ENCODE data around the gene TPK1. TPM values are rescaled to one million over a fixed set of nuclear protein-coding genes. Genes with fewer than 3 reads are reported as not detected.

TPK1 gene
- total and polyA plus RNA-seq, 2 of the 4 experiments (the other 2 are of a cell fraction) = 0.38 to 1.8 TPM

DNA sequence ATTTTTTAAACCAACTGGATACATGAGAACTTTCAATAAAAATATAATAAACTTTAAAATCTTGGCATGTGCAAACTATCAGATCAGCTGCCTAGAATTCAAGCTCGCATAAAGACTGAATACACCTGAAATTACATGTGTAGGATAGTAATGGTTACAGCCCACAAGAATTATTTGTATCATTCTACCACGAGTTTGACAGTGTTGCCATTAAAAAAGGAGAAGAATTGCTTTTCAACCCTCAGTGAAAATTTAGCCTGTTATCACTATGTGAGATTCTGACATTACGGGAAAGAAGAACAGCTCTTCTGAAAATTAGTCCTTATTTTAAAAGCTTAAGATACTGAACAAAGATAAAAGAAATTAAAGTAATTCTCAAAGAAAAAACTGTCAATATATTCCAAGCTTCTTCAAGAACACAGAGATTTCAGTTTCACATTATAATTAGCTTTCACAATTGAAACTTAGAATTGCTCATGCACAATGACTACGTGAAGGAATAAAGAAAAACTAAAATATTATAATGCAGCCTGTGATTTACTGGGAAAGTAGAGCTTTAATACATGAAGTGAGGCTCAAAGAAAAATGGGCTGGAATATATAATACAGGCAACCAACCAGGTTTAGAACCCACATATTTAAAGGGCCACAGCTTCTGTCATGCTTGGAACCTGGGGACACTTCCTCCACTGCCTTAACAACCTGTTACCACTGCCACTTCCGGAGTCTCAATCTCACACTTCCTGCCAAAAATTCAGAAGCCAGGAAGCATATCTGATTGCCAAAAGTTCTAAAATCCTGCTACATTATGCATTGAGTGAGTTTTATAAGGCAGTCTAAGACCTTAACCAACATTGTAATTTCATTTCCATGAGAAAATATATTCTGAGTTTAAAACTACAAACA is 23.2 kb downstream of the TPK1 start:
- Histone ChIP-seq H2BK20ac (ENCODE audit: low read depth, low read length) (no peak overlapping the region), H3K9ac (ENCODE audit: low read depth, low read length) (no peak overlapping the region), H3K9me3 (ENCODE audit: control insufficient read depth, insufficient read depth, low read length) (peaks cover 2% of the 10 kb centered on the region; the same call in 1 of the 2 replicates), H3K18ac (ENCODE audit: low read depth, low read length) (no peak overlapping the region), H2AFZ (replicated peaks; ENCODE audit: low read length, poor library complexity) (no peak overlapping the region), H3K36me3 (ENCODE audit: control insufficient read depth, insufficient read depth, low read length) (no peaks in the 10 kb centered on the region), H3K4me1 (ENCODE audit: control insufficient read depth, insufficient read depth, low read length) (no peaks in the 10 kb centered on the region), H3K14ac (replicated peaks; ENCODE audit: low read depth, low read length) (no peak overlapping the region), H3K56ac (ENCODE audit: extremely low read depth, insufficient read depth, low read length) (no peak overlapping the region), H4K91ac (ENCODE audit: insufficient read depth, low read depth, low read length) (no peak overlapping the region), H3K27me3 (ENCODE audit: control insufficient read depth, insufficient read depth, low read length) (no peaks in the 10 kb centered on the region), H4K5ac (ENCODE audit: low read depth, low read length) (no peak overlapping the region), H3K4me2 (ENCODE audit: low read depth, low read length) (no peak overlapping the region), H2BK15ac (ENCODE audit: low read depth, low read length) (no peak overlapping the region), H3K9me1 (ENCODE audit: insufficient read depth, low read length) (no peaks in the 10 kb centered on the region), H2AK9ac (replicated peaks; ENCODE audit: low read depth, low read length, poor library complexity) (no peak overlapping the region), H2BK5ac (ENCODE audit: low read depth, low read length, poor library complexity, severe bottlenecking) (no peak overlapping the region), H2AK5ac (ENCODE audit: low read depth, low read length) (no peak overlapping the region), H3K4ac (ENCODE audit: low read depth, low read length) (no peak overlapping the region), H4K8ac (ENCODE audit: low read depth in 2 of 2, low read length in 2 of 2) (no peak overlapping the region), H3K79me1 (ENCODE audit: low read depth in 1 of 2, low read length in 2 of 2) (no peaks in the 10 kb centered on the region), H2BK120ac (ENCODE audit: low read depth, low read length) (no peak overlapping the region), H3K4me3 (ENCODE audit: insufficient read depth, low read depth, low read length) (no peak overlapping the region), H3K23ac (ENCODE audit: low read depth, low read length) (no peak overlapping the region), H3K27ac (ENCODE audit: insufficient read depth, low read length) (no peak overlapping the region), H4K20me1 (ENCODE audit: insufficient read depth, low read length) (no peaks in the 10 kb centered on the region)
- dilution Hi-C loops (cut with HindIII; ENCODE audit: low sequenced_read_pairs, unreplicated experiment) = no loop called here
- DNase-seq (no peak), ATAC-seq (ENCODE audit: low read depth) (no peak)
- ChIA-PET CTCF (no interaction called here), POLR2A (ENCODE audit: unreplicated experiment) (no interaction called here)
- no CpG with 5 or more reads among the region's 5 CpGs for WGBS, 2 experiments (ENCODE audit: extremely low coverage in 2 of 2, insufficient read length in 1 of 2)
- in situ Hi-C loops (cut with MboI; ENCODE audit: low sequenced_read_pairs) = no loop called here
- no TSS peak for BruUV-seq (replicated peaks)
- intact Hi-C loops (cut with micrococcal nuclease) = no loop called here
- TF ChIP-seq FOS (IDR thresholded peaks at IDR 0.05; ENCODE audit: low read depth, low read length) (no peak), MXI1 (IDR thresholded peaks at IDR 0.05; ENCODE audit: borderline replicate concordance, low read depth, low read length) (no peak), SMC3 (IDR thresholded peaks at IDR 0.05; ENCODE audit: low read depth, low read length) (no peak), RFX5 (IDR thresholded peaks at IDR 0.05; ENCODE audit: low read depth, low read length) (no peak), CEBPB (IDR thresholded peaks at IDR 0.05; ENCODE audit: low read depth, low read length) (no peak), MAZ (IDR thresholded peaks at IDR 0.05; ENCODE audit: borderline replicate concordance, low read depth, low read length) (no peak), NFE2L2 (IDR thresholded peaks at IDR 0.05; ENCODE audit: low read depth, low read length) (no peak), CHD1 (IDR thresholded peaks at IDR 0.05; ENCODE audit: low read depth, low read length) (no peak), RAD21 (IDR thresholded peaks at IDR 0.05; ENCODE audit: low read length) (no peak), RCOR1 (IDR thresholded peaks at IDR 0.05; ENCODE audit: insufficient replicate concordance, low read length) (no peak), BHLHE40 (IDR thresholded peaks at IDR 0.05; ENCODE audit: low read depth, low read length) (no peak), POLR2A (IDR thresholded peaks at IDR 0.05; ENCODE audit: low read depth, low read length) (no peak), MAFK (IDR thresholded peaks at IDR 0.05; ENCODE audit: low read depth, low read length) (no peak)
- TF ChIP-seq, protein P1, sequence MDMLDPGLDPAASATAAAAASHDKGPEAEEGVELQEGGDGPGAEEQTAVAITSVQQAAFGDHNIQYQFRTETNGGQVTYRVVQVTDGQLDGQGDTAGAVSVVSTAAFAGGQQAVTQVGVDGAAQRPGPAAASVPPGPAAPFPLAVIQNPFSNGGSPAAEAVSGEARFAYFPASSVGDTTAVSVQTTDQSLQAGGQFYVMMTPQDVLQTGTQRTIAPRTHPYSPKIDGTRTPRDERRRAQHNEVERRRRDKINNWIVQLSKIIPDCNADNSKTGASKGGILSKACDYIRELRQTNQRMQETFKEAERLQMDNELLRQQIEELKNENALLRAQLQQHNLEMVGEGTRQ (IDR thresholded peaks at IDR 0.05; ENCODE audit: low read depth, low read length) = no peak
- TF ChIP-seq, protein P2, sequence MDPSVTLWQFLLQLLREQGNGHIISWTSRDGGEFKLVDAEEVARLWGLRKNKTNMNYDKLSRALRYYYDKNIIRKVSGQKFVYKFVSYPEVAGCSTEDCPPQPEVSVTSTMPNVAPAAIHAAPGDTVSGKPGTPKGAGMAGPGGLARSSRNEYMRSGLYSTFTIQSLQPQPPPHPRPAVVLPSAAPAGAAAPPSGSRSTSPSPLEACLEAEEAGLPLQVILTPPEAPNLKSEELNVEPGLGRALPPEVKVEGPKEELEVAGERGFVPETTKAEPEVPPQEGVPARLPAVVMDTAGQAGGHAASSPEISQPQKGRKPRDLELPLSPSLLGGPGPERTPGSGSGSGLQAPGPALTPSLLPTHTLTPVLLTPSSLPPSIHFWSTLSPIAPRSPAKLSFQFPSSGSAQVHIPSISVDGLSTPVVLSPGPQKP (IDR thresholded peaks at IDR 0.05; ENCODE audit: borderline replicate concordance, low read depth, low read length) = no peak
